NCI-H1694 (cell line): ENCODE data around the gene SEMA5A.

Experiments used
- DNase-seq: peaks from one replicate; lab custom pipeline; 2025; lab: John Stamatoyannopoulos, UW

SEMA5A gene, protein sequence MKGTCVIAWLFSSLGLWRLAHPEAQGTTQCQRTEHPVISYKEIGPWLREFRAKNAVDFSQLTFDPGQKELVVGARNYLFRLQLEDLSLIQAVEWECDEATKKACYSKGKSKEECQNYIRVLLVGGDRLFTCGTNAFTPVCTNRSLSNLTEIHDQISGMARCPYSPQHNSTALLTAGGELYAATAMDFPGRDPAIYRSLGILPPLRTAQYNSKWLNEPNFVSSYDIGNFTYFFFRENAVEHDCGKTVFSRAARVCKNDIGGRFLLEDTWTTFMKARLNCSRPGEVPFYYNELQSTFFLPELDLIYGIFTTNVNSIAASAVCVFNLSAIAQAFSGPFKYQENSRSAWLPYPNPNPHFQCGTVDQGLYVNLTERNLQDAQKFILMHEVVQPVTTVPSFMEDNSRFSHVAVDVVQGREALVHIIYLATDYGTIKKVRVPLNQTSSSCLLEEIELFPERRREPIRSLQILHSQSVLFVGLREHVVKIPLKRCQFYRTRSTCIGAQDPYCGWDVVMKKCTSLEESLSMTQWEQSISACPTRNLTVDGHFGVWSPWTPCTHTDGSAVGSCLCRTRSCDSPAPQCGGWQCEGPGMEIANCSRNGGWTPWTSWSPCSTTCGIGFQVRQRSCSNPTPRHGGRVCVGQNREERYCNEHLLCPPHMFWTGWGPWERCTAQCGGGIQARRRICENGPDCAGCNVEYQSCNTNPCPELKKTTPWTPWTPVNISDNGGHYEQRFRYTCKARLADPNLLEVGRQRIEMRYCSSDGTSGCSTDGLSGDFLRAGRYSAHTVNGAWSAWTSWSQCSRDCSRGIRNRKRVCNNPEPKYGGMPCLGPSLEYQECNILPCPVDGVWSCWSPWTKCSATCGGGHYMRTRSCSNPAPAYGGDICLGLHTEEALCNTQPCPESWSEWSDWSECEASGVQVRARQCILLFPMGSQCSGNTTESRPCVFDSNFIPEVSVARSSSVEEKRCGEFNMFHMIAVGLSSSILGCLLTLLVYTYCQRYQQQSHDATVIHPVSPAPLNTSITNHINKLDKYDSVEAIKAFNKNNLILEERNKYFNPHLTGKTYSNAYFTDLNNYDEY

DNA sequence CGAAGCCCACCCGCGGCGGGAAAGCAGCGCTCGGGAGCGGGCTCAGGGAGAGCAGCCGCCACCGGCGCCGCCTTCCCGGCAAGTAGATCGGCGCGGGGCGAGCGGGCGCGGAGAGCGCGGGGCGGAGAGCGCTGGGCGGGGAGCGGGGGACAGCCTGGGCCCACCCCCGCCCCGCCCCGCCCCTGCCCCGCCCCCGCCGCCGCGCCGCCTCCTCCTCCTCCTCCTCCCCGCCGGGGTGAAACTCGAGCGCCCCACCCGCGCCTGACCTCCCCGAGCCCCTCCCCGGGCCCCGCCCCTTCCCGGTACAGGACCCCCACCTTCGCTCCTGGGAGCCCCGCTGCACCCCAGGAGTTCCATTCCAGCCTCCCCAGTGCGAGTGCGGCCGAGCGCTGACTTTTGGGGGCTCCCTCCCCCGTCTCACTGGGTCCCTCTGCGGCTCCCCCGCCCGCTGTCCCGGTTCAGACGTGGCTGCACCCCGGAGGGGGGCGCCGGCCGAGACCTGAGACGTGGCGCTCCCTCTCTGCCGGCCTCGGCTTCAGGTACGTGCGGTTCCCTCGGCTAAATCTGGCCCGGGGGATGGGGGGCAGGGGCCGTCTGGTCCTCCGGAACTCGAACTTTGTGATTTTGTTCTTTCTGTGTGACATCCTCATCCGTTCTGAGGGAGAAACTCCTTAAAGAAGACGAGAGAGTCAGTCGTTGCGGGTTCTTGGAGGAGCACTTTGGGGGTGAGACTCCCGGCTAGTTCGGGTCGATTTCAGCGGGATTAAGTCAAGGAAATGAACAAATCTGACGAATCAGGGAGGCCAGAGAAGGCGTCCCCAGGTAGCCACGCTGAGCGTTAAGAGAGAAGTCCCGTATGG is at the start of gene SEMA5A:
SEMA5A (minus strand) TSS at position 84 of the 860 bp plus-strand sequence. CDS start 166,129 bp downstream, outside the sequence.
- DNase-seq = no peak

DNA sequence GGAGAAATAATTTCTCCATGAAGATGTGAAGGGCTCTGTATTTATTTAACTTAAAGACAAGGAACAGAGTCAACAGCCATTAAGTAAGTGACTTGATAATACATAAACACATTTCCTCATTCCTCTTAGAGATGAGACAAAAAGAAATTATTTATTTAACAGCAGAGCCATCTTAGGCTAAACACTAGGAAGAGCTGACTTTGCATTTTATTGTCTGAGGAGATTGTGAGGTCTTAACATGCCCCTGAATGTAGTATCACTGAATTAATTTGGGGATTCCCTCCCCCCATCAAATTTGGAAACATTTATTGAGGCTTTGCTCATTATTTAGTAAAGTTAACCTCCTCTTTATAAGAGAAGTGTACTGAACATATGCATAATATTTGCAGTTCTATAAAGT is 49.0 kb upstream of the SEMA5A start:
- DNase-seq = no peak

DNA sequence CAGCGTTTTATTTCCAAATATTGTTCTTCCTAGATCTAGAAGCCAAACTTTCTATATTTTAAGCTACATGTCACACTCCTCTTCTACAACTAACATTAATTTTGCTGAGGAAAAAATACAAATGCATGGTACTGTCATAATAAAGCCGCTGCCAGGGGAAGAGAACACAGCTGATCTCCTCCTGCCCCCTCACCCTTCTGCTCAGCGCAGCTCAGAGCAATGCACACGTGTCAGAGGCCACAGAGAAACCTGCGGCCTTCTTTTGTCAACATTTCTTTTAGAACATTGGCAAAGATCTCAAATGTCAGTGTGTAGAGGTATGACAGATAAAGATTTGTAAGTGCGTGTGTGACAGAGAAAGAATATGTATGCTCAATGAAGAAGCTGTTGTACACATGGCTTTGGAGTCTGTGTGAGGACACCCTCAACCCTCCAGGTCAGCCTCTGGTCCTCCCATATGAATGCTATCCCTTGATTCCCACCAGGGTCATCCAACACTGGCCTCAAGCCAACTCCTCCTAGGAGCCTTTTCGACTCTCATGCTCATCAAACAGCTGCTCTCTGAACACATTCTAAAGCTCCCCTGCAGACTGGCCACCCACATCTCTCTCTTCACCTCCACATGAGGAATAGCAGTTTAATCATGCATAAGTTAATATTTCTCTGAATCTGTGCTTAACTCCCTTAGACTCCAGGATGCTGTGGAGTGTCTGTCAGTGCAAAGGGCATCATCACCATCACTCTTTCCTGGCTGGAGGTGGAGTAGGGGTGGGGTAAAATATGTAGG is 43.4 kb upstream of the SEMA5A start:
- no peak for DNase-seq

DNA sequence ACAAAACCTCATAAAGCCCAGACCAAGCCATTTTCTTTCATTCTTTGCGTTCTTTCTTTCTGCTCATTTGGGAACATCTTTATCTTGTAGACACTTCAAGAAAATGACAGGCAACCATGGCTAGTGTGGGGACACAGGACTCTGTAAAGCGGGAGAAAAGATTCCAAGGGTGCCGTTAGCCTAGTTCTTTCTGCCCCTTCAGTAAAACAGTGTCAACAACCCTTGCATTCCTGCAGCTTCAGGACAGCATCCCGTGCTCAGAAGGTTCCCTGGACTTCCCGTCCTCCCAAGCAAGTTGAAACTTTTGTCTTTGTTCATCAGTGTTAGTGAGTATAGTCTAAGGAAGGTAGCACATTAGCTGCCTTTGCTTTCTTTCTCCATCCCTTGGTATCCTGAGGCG is 42.4 kb upstream of the SEMA5A start:
- no peak for DNase-seq

DNA sequence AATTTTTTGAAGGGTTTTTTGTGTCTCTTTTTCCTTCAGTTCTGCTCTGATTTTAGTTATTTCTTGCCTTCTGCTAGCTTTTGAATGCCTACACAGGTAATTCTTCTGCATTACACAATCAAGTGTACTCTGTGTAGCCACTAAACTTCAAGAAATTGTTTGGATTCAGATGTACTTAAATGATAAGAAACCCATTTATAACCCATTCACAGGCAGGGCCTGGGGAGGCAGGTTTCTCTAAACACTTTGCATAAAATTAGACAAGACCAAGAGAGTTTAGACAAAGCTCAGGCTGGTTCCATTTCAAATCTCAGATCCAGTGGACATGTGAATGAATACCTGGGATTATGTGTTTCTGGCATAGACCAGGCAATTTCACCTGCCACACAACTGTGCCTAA is 41.3 kb upstream of the SEMA5A start:
- no peak for DNase-seq

DNA sequence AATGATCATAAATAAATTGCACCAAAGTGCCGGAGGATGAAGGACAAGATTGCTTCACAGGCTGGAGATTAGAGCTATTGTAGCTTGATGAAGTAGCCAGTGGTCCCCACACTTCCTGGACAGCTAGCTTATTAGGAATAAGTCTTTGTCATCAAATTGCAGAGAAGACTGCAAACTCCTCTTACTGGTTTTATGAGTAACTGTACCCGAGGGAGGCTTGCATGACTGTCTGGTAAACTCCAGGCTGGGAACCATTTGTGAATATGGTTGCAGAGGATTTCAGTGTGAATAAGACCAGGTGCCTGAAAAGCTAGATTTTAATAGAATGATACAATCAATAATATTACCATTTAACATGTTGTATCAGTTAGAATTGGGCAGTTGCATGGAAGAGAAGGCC is 36.5 kb upstream of the SEMA5A start:
- no peak for DNase-seq

DNA sequence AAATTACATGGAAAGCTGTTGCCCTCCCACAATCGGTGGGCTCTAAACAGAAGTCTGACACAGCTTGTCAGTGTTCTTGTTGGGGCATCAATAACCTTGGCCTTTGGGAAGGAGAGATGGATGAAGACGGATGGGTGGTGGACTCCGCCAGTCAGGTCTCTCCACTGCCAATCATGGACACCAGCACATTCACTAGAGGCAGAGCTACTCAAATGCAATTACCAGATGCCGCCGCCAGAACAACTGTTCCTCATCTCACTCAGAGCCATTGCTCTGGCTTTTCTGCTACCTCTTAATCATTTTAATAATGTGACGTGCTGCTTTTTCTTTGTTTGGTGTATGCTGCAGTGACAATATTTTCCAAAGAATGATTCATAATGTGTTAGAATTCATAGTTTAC is 27.9 kb upstream of the SEMA5A start:
- no peak for DNase-seq

DNA sequence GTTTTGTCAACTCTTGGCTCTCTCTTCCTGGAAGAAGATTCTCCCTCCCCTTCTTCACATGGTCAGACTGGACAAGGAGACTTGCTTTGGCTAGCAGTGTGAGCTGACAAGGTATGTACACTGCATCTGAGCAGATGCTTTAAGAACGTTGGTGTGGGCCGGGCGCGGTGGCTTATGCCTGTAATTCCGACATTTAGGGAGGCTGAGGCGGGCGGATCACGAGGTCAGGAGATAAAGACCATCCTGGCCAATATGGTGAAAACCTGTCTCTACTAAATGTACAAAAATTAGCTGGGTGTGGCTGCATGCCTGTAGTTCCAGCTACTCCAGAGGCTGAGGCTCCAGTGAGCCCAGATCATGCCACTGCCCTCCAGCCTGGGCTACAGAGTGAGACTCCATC is 26.4 kb upstream of the SEMA5A start:
- no peak for DNase-seq

DNA sequence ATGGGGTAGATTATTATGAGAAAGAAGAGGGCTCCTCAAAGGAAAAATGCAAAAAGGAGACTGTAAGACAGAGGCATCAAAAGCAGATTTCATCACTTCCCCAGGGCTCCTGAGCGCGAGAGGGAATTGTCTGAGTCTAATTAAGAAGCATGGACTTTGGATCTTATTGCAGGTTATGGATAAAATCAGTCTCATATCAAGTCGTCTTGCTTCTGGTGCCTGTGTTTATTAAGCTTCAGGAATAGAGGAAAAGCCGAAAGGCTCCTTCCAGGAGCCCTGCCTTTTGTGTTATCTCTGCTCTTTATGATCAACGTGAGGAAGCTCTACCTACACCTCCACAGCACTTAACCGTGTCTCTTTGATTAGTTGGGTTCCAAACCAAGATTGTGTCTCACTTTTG is 25.0 kb upstream of the SEMA5A start:
- DNase-seq = no peak

DNA sequence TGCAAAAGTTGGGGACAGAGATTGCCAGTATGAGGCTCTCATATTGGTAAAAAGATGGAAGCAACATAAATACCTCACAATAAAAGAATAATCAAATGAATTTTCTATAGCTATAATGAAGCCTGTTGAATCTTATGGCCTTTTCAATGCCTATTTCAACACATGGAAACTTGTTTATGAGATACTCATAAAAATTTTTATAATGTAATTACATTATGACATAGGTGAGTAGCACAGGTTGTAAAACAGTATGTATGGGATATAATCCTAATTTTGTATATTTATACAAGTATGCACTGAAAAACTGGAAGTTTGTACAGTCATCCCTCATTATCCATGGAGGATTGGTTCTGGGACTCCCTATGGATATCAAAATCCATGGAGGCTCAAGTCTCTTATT is 21.2 kb upstream of the SEMA5A start:
- DNase-seq = no peak

DNA sequence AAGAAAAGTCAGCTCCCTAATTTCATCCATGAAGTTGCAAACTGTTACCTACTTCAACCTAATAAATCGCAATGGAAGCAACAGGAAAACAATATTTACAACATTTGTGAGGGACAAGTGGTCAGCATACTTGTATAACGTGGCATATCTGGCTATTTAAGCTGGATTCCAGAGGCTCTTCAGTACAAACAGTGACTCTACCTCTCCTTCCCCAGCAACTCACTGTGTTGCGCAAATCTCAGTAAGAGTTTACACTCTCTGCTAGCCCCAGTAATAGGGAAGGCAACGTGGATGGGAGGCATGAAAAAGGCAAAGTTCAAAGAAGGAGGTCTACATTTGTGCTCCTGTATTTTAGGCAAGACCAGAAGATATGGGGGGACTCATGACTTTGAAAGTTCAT is 18.9 kb upstream of the SEMA5A start:
- DNase-seq = no peak

DNA sequence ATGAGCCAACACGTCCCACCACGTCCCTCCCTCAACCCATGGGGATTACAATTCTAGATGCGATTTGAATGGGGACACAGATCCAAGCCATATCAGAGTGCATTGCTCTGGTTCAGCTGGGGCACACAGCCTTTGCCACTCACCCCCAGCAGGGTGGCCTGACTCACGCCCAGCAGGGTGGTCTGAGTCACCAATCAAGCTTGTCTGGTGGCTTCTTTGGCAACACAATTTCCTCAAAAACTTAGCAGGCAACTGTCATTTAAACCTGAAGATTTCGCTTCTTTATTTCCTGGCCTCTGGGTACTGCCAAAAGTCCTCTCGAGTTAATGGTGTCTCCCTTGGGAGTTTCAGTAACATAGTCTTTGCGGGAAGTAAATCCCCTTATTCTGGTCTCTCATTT is 16.3 kb upstream of the SEMA5A start:
- DNase-seq = no peak

DNA sequence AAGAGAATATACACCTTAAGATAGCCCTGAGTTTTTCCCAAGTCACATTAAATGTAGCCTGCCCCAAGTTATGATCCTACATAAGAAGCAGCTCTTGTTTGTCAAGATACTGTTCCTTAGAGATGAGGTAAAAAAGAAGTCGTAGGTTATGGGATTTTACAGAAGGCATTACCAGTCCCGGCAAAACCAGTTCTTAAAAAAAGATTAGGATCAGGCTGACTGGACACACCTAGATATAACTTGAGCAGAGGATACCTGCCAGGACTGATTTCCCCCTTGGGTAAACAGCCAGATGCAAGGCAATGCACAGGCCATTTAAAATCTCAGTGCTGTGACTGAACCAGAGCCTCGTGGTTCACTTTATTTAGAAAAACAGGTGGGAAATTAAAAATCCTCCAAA is 14.1 kb upstream of the SEMA5A start:
- no peak for DNase-seq

DNA sequence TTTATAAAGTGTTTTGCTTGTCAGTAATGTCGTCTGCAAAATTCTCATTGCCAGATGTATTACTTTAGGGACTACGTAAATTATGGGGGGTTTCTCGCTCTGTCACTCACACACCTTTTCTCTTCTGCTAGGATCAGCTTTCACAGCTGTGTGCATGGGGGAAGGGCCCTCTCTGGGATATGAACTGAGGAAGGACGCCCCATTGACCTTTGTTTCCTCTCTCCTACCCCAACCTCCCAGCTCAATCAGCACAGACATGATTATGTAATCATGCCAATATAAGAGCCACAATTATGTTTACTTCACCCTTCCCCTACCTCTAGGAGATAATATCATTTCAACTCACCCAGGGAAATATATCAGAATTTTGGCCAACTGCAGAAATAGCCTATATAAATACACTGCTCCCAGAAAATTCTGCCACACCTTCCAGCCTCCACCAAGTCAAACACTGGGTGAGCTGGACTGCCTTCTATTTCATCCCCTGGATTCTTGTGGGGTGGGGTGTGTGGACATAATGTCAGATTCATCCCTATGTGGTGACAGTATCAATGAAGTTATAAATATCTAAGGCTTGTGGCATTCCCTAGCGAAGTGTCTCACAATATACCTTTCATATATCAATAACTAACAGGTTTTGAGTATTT is 12.6 kb upstream of the SEMA5A start:
- DNase-seq = no peak

DNA sequence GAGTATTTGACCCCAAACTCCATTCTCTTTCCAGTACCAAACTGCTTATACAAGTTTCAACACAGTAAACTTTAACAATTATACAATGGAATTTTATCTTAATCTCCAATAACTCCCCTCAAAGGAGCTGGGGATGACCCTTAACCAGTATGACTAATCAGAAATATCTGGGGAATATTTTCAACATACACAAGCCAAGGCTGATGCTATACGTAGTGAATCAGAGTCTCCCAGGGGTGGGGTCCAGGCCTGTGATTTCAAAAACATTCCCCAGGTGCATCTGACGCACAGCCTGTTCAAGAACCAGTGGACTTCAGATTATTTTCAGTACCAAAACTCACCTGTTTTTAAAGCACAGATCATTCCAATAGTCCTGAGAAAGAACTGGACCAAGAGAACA is 11.8 kb upstream of the SEMA5A start:
- DNase-seq = no peak

DNA sequence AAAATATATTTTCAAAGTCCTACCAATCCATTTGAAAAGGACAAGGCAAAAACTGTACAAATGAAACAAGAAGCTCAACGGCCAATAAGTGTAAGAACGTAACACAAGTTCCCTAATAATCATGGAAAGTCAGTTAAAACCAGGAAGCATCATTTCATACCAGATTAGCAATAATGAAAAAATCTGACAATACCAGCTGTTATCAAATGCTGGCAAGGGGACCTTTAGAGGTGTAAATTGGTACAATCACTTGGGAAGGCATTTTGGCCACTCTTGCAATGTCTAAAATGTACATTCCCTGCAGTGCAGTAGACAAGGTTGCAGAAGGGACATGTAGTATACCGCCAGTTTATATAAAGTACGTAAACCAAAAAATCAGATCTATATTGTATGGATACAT is 10.1 kb upstream of the SEMA5A start:
- DNase-seq = no peak

DNA sequence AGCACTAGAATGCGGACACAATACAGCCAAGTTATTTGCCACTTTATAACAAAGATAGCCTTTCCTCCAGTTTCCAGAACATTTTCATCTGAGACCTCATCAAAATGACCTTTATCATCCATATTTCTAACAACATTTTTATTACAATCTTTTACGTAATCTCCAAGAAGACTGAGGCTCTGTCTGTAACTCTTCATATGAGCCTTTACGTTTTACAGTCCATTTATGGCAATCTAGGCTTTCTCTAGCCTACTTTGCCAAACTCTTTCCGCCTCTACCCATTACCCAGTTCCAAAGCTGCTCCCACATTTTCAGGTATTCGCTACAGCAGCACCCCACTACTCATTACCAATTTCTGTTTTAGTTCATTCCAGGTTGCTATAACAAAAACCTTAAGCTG is 8.2 kb upstream of the SEMA5A start:
- DNase-seq = no peak

DNA sequence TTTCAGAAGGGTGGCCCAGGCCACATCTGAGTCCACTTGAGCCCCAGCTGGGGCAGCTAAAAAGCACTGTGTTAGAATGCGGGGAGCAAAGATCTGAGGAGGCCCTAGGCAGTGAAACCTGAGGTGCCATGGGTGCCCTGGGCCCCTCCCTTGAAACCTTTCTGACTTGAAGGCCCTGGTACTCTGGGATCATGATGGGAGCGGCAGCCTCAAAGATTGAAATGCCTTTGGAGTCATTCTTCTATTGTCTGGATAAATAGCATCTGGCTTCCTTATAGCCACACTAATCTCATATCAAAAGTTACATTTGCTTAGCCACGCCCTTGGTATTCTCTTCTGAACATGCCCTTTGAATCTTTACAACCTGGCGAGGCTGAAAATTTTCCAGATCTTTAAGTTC is 7.7 kb upstream of the SEMA5A start:
- DNase-seq = no peak

DNA sequence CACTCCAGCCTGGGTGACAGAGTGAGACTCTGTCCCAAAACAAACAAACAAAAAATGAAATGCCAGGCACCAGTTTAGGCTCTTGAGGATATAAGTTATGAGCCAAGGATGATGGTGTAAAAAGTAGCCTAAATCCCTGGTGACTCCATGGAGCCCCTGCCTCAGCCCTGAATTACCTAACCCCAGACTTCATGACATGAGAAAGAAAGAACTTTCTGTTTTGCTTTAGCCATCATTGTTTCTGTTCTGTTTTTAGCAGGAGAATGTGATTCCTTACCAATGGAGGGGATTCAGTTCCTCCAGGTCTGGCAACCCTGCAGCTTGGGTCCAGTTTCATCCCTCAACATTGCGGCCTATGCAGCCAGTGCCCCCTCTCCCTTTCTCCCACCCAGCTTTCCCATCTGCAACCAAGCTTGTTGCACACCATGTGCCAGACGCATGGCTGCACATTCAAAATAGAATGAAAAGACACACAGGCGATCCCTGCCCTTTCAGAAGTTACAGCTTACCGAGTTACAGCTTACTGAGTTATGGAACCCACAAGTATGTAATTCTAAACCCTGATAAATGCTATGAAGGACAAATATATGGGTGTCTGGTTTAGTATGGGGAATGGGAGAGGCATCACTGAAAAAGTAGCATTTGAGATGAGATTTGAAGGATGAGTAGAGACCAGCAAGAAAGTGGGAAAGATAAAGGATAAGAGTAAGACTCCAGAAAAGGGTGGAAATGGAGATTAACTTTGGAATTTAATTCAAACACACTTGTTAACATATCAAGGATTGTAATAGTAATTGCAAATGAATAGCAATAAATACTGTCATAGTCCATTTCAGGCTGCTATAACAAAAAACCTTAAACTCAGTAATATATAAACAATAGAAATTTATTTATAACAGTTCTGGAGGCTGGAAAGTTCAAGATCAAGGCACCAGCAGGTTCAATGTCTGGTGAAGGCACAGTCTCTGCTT is 6.0 kb upstream of the SEMA5A start:
- DNase-seq = no peak
